IMR-90 (cell line): ENCODE results near the gene MS4A4E. TPM values are rescaled to one million over a fixed set of nuclear protein-coding genes. Genes with fewer than 3 reads are reported as not detected.

ENCODE experiments used
- ATAC-seq: fragments of 200-7000 bp; cut with Tn5 transposase; 2 replicates; pipeline ENCODE4 v1.9.1; 2020; ENCODE audit warnings: low read depth, mild to moderate bottlenecking, moderate library complexity
- BruUV-seq: library from RNA; stranded (reverse); fragments of 400-500 nt; replicated peaks from 2 replicates; lab custom pipeline; 2021; lab: Mats Ljungman, UMichigan
- CTCF ChIA-PET: fragments of 300-600 bp; formaldehyde crosslinking; extraction: SDS; loops from one replicate; lab custom pipeline; 2021; ENCODE audit warnings: antibody characterized with exemption; lab: Yijun Ruan, JAX
- POLR2A ChIA-PET: fragments of 300-600 bp; sonication (Branson Sonifier 250); formaldehyde crosslinking; loops from one replicate; lab custom pipeline; 2022; ENCODE audit warnings: antibody characterized with exemption; ENCODE audit not compliant: unreplicated experiment; lab: Charles Lee
- DNase-seq: peaks from one replicate; pipeline ENCODE4 v3.0.0; 2013
- H2AFZ ChIP-seq: replicated peaks from 2 replicates; pipeline ENCODE3; 2013; ENCODE audit warnings: low read length, mild to moderate bottlenecking; ENCODE audit not compliant: poor library complexity
- H2AK5ac ChIP-seq: 2 replicates; pipeline ENCODE4 v1.6.1; 2013; ENCODE audit warnings: low read depth, low read length, inconsistent platforms
- H2AK9ac ChIP-seq: replicated peaks from 2 replicates; pipeline ENCODE3; 2013; ENCODE audit warnings: mild to moderate bottlenecking, low read depth, low read length, moderate library complexity; ENCODE audit not compliant: poor library complexity
- H2BK120ac ChIP-seq: 2 replicates; pipeline ENCODE4 v1.6.1; 2013; ENCODE audit warnings: low read depth, low read length, inconsistent platforms
- H2BK15ac ChIP-seq: 3 replicates; pipeline ENCODE4 v1.6.1; 2013; ENCODE audit warnings: low read depth, low read length, inconsistent platforms
- H2BK20ac ChIP-seq: 2 replicates; pipeline ENCODE4 v1.6.1; 2013; ENCODE audit warnings: low read depth, mild to moderate bottlenecking, inconsistent platforms, low read length, moderate library complexity
- H2BK5ac ChIP-seq: 2 replicates; pipeline ENCODE4 v1.6.1; 2013; ENCODE audit warnings: mild to moderate bottlenecking, low read depth, low read length, inconsistent platforms; ENCODE audit not compliant: poor library complexity, severe bottlenecking
- H3K14ac ChIP-seq: replicated peaks from 2 replicates; pipeline ENCODE4 v1.6.1; 2013; ENCODE audit warnings: low read depth, low read length, inconsistent platforms
- H3K18ac ChIP-seq: 2 replicates; pipeline ENCODE4 v1.6.1; 2013; ENCODE audit warnings: low read depth, low read length, control low read depth
- H3K23ac ChIP-seq: 2 replicates; pipeline ENCODE4 v1.6.1; 2013; ENCODE audit warnings: low read depth, low read length, inconsistent platforms
- H3K27ac ChIP-seq: 2 replicates; pipeline ENCODE4 v1.5.1; 2013; ENCODE audit warnings: mild to moderate bottlenecking, control low read depth, low read length; ENCODE audit not compliant: insufficient read depth
- H3K27me3 ChIP-seq: 2 replicates; pipeline ENCODE4 v1.6.1; 2013; ENCODE audit warnings: low read length; ENCODE audit not compliant: control insufficient read depth, insufficient read depth
- H3K36me3 ChIP-seq: 2 replicates; pipeline ENCODE4 v1.6.1; 2013; ENCODE audit warnings: low read length, mixed read lengths; ENCODE audit not compliant: control insufficient read depth, insufficient read depth
- H3K4ac ChIP-seq: 2 replicates; pipeline ENCODE4 v1.6.1; 2013; ENCODE audit warnings: low read depth, low read length, inconsistent platforms
- H3K4me1 ChIP-seq: 2 replicates; pipeline ENCODE4 v1.6.1; 2013; ENCODE audit warnings: low read length, mixed read lengths; ENCODE audit not compliant: control insufficient read depth, insufficient read depth
- H3K4me2 ChIP-seq: 2 replicates; pipeline ENCODE4 v1.6.1; 2013; ENCODE audit warnings: low read depth, mild to moderate bottlenecking, control low read depth, low read length, moderate library complexity
- H3K4me3 ChIP-seq: 2 replicates; pipeline ENCODE4 v1.5.1; 2013; ENCODE audit warnings: low read depth, mild to moderate bottlenecking, control low read depth, low read length, moderate library complexity; ENCODE audit not compliant: insufficient read depth
- H3K56ac ChIP-seq: 2 replicates; pipeline ENCODE4 v1.6.1; 2013; ENCODE audit warnings: low read length, inconsistent platforms; ENCODE audit not compliant: insufficient read depth; ENCODE audit errors: extremely low read depth
- H3K79me1 ChIP-seq, 2 experiments: 2 replicates each; pipeline ENCODE4 v1.6.1; 2013; ENCODE audit warnings: low read length in 2 of 2, inconsistent platforms in 1 of 2, low read depth in 1 of 2
- H3K9ac ChIP-seq: 2 replicates; pipeline ENCODE4 v1.6.1; 2013; ENCODE audit warnings: low read depth, low read length, control low read depth
- H3K9me1 ChIP-seq: 2 replicates; pipeline ENCODE4 v1.6.1; 2013; ENCODE audit warnings: low read length, inconsistent platforms; ENCODE audit not compliant: insufficient read depth
- H3K9me3 ChIP-seq: 2 replicates; pipeline ENCODE4 v1.6.1; 2013; ENCODE audit warnings: low read length; ENCODE audit not compliant: control insufficient read depth, insufficient read depth
- H4K20me1 ChIP-seq: 2 replicates; pipeline ENCODE4 v1.6.1; 2013; ENCODE audit warnings: low read length, inconsistent platforms; ENCODE audit not compliant: insufficient read depth
- H4K5ac ChIP-seq: 2 replicates; pipeline ENCODE4 v1.6.1; 2013; ENCODE audit warnings: mild to moderate bottlenecking, low read depth, low read length, control low read depth
- H4K8ac ChIP-seq, 2 experiments: 2 replicates each; pipeline ENCODE4 v1.6.1; 2013; ENCODE audit warnings: low read depth in 2 of 2, low read length in 2 of 2, control low read depth in 1 of 2, inconsistent platforms in 1 of 2
- H4K91ac ChIP-seq: 2 replicates; pipeline ENCODE4 v1.6.1; 2013; ENCODE audit warnings: low read depth, low read length, inconsistent platforms; ENCODE audit not compliant: insufficient read depth
- ELK1 ChIP-seq: fragments of 150-350 bp; IDR thresholded peaks from 2 replicates; pipeline ENCODE4 v1.6.1; 2016; ENCODE audit warnings: low read depth, mild to moderate bottlenecking, low read length, moderate library complexity, borderline replicate concordance
- MAFK ChIP-seq: IDR thresholded peaks from 2 replicates; pipeline ENCODE4 v1.6.1; 2012; ENCODE audit warnings: low read depth, low read length, improper control_type of control experiment
- RAD21 ChIP-seq: IDR thresholded peaks from 2 replicates; pipeline ENCODE4 v1.6.1; 2012; ENCODE audit warnings: low read length, improper control_type of control experiment
- RFX5 ChIP-seq: IDR thresholded peaks from 2 replicates; pipeline ENCODE4 v1.8.0; 2012; ENCODE audit warnings: low read depth, mild to moderate bottlenecking, low read length, moderate library complexity
- SMC3 ChIP-seq: fragments of 150-350 bp; IDR thresholded peaks from 2 replicates; pipeline ENCODE4 v1.6.1; 2016; ENCODE audit warnings: low read depth, mild to moderate bottlenecking, antibody characterized with exemption, low read length, moderate library complexity
- WGBS, 2 experiments: methylation state at CpG; one replicate each; pipeline versions ENCODE4 v1.1.5 to v1.1.7; 2013; ENCODE audit warnings: missing lambda C conversion rate in 2 of 2; ENCODE audit not compliant: insufficient read length in 1 of 2; ENCODE audit errors: extremely low coverage in 2 of 2; 5-methylcytosine and 5-hydroxymethylcytosine counted together
- dilution Hi-C: fragments of 300-500 bp; cut with HindIII; formaldehyde crosslinking; loops from one replicate; pipeline ENCODE4 v1.14.3; 2018; ENCODE audit warnings: low sequenced_read_pairs; ENCODE audit not compliant: unreplicated experiment
- in situ Hi-C: fragments of 300-500 bp; cut with MboI; formaldehyde crosslinking; loops from 3 replicates; pipeline ENCODE4 v1.14.3; 2019; ENCODE audit warnings: low sequenced_read_pairs, inconsistent platforms, mixed read lengths
- intact Hi-C: fragments of 100-400 bp; cut with micrococcal nuclease; formaldehyde crosslinking; loops from 2 replicates; pipeline ENCODE4 v1.10.0; 2022
- polyA plus RNA-seq, 3 experiments: library from polyadenylated mRNA; depleted of rRNA; stranded (reverse); fragments of >200 nt; gene quantifications; 2 replicates each; pipeline ENCODE4 v1.2.3, GENCODE V29; 2012; ENCODE audit warnings: low replicate concordance in 1 of 3
- total RNA-seq: library from RNA; depleted of rRNA; stranded (reverse); fragments of >200 nt; gene quantifications from 2 replicates; pipeline ENCODE4 v1.2.3, GENCODE V29; 2012
- TF ChIP-seq, protein P1 (sequence below): fragments of 150-350 bp; IDR thresholded peaks from 2 replicates; pipeline ENCODE4 v1.6.1; 2017; ENCODE audit warnings: mild to moderate bottlenecking, antibody characterized with exemption, low read length, low read depth
- TF ChIP-seq, protein P2 (sequence below): conservative IDR thresholded peaks from 2 replicates; pipeline ENCODE4 v1.5.1; 2012; ENCODE audit warnings: mild to moderate bottlenecking, low read depth, low read length, improper control_type of control experiment

MS4A4E gene
- total and polyA plus RNA-seq, 2 of the 4 experiments (the other 2 are of a cell fraction), result not detected

- no peak for TF ChIP-seq MAFK
- no peak for TF ChIP-seq SMC3
- TF ChIP-seq, protein P1, sequence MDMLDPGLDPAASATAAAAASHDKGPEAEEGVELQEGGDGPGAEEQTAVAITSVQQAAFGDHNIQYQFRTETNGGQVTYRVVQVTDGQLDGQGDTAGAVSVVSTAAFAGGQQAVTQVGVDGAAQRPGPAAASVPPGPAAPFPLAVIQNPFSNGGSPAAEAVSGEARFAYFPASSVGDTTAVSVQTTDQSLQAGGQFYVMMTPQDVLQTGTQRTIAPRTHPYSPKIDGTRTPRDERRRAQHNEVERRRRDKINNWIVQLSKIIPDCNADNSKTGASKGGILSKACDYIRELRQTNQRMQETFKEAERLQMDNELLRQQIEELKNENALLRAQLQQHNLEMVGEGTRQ, result no peak
- TF ChIP-seq RFX5, result no peak
- TF ChIP-seq RAD21, result no peak
Observed at GRCh38 chr11:60263402-60263801, 20.5 kb upstream of the MS4A4E start (continued).

DNA sequence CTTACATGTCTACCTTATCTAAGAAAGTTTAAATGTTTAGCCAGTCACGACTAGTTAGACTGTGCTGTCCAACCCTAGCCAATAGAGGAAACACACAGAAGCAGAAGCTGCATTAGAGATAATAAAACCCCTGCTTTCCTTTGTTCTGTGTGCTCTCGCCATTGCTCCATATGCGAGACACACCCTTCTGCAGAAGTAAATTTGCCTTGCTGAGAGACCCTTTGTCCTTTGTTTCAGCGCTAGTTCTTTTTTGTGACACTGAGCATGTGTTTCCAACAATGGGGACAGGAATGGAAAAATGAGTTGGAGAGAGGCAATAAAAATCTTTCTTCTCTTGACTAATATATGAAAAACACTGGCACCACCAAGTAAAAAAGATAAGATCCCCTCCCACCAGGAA lies 18.1 kb upstream of the MS4A4E start:
- H4K8ac ChIP-seq, result no peak overlapping the region
- ChIA-PET CTCF (no interaction called here), POLR2A (no interaction called here)
- no peak overlapping the region for H3K56ac ChIP-seq
- H3K4me1 ChIP-seq, result no peaks in the 10 kb centered on the region
- ATAC-seq (no peak), DNase-seq (no peak)
- no peak overlapping the region for H3K4me3 ChIP-seq
- no peak overlapping the region for H2BK20ac ChIP-seq
- in situ Hi-C loops (no loop called here), intact Hi-C loops (loop anchor here (10.0 kb wide), 2 partner anchors 354 to 436 kb away; no protein-coding TSS in a partner anchor), dilution Hi-C loops (no loop called here)
- H3K23ac ChIP-seq, result no peak overlapping the region
- TF ChIP-seq RAD21 (no peak), SMC3 (no peak), ELK1 (no peak), RFX5 (no peak)
- TF ChIP-seq, protein P2, sequence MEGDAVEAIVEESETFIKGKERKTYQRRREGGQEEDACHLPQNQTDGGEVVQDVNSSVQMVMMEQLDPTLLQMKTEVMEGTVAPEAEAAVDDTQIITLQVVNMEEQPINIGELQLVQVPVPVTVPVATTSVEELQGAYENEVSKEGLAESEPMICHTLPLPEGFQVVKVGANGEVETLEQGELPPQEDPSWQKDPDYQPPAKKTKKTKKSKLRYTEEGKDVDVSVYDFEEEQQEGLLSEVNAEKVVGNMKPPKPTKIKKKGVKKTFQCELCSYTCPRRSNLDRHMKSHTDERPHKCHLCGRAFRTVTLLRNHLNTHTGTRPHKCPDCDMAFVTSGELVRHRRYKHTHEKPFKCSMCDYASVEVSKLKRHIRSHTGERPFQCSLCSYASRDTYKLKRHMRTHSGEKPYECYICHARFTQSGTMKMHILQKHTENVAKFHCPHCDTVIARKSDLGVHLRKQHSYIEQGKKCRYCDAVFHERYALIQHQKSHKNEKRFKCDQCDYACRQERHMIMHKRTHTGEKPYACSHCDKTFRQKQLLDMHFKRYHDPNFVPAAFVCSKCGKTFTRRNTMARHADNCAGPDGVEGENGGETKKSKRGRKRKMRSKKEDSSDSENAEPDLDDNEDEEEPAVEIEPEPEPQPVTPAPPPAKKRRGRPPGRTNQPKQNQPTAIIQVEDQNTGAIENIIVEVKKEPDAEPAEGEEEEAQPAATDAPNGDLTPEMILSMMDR, result no peak
- TF ChIP-seq, protein P1, result no peak
- no peak overlapping the region for H3K4ac ChIP-seq
- H3K27ac ChIP-seq, result no peak overlapping the region
- H3K36me3 ChIP-seq, result no peaks in the 10 kb centered on the region
- no peaks in the 10 kb centered on the region for H4K20me1 ChIP-seq
- no peak overlapping the region for H3K14ac ChIP-seq
- H2AK5ac ChIP-seq, result no peak overlapping the region
- H3K79me1 ChIP-seq, result no peaks in the 10 kb centered on the region
- no peak overlapping the region for H2BK120ac ChIP-seq
- no peaks in the 10 kb centered on the region for H3K9me1 ChIP-seq
- BruUV-seq, result no TSS peak
- H2BK5ac ChIP-seq, result no peak overlapping the region
- H3K27me3 ChIP-seq, result no peaks in the 10 kb centered on the region
- H3K9ac ChIP-seq, result no peak overlapping the region
- no peak overlapping the region for H3K4me2 ChIP-seq
- 58% methylated on average over 2 of the region's 4 CpGs; no CpG with 5 or more reads in 1 of the 2 experiments for WGBS, 2 experiments
- H2BK15ac ChIP-seq, result no peak overlapping the region
- no peak overlapping the region for H2AFZ ChIP-seq
- no peak overlapping the region for H4K5ac ChIP-seq
- no peak overlapping the region for H2AK9ac ChIP-seq
- H3K18ac ChIP-seq, result no peak overlapping the region
- H4K91ac ChIP-seq, result no peak overlapping the region
- H3K9me3 ChIP-seq, result peaks cover 2% of the 10 kb centered on the region; the same call in 1 of the 2 replicates
